Subcutaneous adipose tissue (tissue), 4 donors: ENCODE results near the gene RPS6KC1. TPM values are rescaled to one million over a fixed set of nuclear protein-coding genes. Genes with fewer than 3 reads are reported as not detected.

Source experiments
- CTCF ChIP-seq: fragments of 450-650 bp; IDR thresholded peaks from one replicate; pipeline ENCODE4 v1.5.1; 2016; ENCODE audit warnings: low read depth, mild to moderate bottlenecking, control low read depth, antibody characterized with exemption, moderate library complexity
- total RNA-seq, 4 donors: library from RNA; depleted of rRNA; stranded (reverse); fragments of >200 nt; gene quantifications; one replicate each; pipeline ENCODE4 v1.1.0, GENCODE V29; 2016

Gene RPS6KC1
- total RNA-seq, 4 donors from 2014 or later, result 22.6 to 30.7 (median 25.3) TPM

GRCh38 chr1:213138892-213139291 is 87.9 kb downstream of the RPS6KC1 start:
- TF ChIP-seq CTCF, result no peak

GRCh38 chr1:213148905-213149304 is 97.9 kb downstream of the RPS6KC1 start:
- TF ChIP-seq CTCF, result no peak

- no peak for TF ChIP-seq CTCF
Observed at GRCh38 chr1:213154056-213154685, 103.1 kb downstream of the RPS6KC1 start.

GRCh38 chr1:213159376-213159775 is 108.3 kb downstream of the RPS6KC1 start:
- TF ChIP-seq CTCF, result no peak

GRCh38 chr1:213162338-213162737 is 111.3 kb downstream of the RPS6KC1 start:
- TF ChIP-seq CTCF, result no peak

- no peak for TF ChIP-seq CTCF
Observed at GRCh38 chr1:213162862-213163261, 111.8 kb downstream of the RPS6KC1 start.

- no peak for TF ChIP-seq CTCF
Observed at GRCh38 chr1:213163278-213163711, 112.3 kb downstream of the RPS6KC1 start.
